Fibroblast of mammary gland (primary cell): ENCODE data around the gene CNDP1.

Experiments
- DNase-seq: peaks from one replicate; pipeline ENCODE4 v3.0.0-alpha.2; 2010; ENCODE audit warnings: low read depth
- H3K4me3 ChIP-seq: 2 replicates; pipeline ENCODE4 v1.5.1; 2011; ENCODE audit warnings: low read depth, mild to moderate bottlenecking, low read length, moderate library complexity; ENCODE audit not compliant: control insufficient read depth
- TF ChIP-seq, protein P1 (sequence below): conservative IDR thresholded peaks from 2 replicates; pipeline ENCODE4 v1.5.1; 2011; ENCODE audit warnings: low read depth, low read length, inconsistent platforms; ENCODE audit not compliant: control insufficient read depth, insufficient read depth

CNDP1 gene

DNA sequence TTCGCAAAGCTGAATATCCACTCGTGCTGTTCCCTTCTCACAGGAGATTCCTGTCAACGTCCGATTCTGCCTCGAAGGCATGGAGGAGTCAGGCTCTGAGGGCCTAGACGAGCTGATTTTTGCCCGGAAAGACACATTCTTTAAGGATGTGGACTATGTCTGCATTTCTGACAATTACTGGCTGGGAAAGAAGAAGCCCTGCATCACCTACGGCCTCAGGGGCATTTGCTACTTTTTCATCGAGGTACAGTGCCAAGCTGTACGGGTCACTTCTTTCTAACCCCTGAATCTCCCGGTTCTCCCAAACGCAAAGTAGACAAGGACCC, 23.6 kb upstream of the CNDP1 start:
- TF ChIP-seq, protein P1, sequence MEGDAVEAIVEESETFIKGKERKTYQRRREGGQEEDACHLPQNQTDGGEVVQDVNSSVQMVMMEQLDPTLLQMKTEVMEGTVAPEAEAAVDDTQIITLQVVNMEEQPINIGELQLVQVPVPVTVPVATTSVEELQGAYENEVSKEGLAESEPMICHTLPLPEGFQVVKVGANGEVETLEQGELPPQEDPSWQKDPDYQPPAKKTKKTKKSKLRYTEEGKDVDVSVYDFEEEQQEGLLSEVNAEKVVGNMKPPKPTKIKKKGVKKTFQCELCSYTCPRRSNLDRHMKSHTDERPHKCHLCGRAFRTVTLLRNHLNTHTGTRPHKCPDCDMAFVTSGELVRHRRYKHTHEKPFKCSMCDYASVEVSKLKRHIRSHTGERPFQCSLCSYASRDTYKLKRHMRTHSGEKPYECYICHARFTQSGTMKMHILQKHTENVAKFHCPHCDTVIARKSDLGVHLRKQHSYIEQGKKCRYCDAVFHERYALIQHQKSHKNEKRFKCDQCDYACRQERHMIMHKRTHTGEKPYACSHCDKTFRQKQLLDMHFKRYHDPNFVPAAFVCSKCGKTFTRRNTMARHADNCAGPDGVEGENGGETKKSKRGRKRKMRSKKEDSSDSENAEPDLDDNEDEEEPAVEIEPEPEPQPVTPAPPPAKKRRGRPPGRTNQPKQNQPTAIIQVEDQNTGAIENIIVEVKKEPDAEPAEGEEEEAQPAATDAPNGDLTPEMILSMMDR: no peak
- no peak overlapping the region for H3K4me3 ChIP-seq
- DNase-seq: no peak

DNA sequence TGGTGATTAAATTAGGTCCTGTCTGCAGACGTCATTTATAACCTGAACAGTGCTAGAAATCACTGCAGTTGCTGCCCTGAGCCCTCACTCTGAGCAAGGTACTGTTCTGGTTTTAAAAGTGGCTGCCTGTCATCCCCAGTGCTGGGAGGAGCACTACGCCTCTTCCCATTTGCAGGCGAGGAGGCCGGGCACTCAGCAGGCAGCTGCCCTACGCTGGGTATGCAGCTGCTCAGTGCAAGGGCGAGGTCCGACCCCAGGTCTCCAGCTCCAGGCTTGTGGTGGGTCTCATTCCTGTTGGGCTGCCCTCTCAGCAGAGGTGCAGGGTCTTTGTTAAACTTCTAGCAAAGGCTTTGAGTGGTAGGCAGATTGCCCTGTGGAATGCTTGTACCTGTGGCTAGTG, 22.5 kb upstream of the CNDP1 start:
- DNase-seq: no peak
- no peak overlapping the region for H3K4me3 ChIP-seq

DNA sequence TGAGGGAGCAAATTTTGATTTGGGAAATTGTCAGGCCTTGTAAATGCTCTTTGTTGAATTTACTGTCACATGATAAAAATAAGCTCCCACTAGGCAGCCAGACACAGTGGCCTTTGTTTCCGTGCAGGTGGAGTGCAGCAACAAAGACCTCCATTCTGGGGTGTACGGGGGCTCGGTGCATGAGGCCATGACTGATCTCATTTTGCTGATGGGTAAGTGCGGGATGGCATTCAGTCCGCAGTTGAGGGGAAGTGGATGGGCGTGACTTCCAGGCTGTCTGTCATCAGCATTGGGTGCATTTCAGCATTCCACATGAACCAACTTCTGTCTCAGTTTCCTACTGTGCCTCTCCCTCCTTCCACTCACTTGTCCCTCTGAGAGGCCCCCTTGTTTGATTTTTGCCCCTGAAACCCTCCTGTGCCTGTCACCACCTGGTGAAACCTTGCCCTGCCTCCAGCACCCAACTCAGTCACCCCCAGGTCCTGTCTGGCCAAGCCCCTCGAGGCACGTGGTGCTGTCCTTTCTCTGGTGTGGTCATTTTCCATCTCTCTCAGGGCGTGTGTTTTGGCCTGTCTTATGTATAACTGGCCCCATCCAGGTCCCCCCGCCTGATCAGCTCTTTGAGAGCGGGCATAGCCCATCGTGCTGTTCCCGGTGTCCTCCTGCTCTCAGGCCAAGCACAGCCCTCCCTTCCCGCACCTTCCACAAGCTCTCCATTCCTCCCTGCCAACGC, 21.8 kb upstream of the CNDP1 start:
- TF ChIP-seq, protein P1: no peak
- no peak overlapping the region for H3K4me3 ChIP-seq
- DNase-seq: no peak

More for the DNA sequence above, 22.5 kb upstream of the CNDP1 start:
- TF ChIP-seq, protein P1: no peak

DNA sequence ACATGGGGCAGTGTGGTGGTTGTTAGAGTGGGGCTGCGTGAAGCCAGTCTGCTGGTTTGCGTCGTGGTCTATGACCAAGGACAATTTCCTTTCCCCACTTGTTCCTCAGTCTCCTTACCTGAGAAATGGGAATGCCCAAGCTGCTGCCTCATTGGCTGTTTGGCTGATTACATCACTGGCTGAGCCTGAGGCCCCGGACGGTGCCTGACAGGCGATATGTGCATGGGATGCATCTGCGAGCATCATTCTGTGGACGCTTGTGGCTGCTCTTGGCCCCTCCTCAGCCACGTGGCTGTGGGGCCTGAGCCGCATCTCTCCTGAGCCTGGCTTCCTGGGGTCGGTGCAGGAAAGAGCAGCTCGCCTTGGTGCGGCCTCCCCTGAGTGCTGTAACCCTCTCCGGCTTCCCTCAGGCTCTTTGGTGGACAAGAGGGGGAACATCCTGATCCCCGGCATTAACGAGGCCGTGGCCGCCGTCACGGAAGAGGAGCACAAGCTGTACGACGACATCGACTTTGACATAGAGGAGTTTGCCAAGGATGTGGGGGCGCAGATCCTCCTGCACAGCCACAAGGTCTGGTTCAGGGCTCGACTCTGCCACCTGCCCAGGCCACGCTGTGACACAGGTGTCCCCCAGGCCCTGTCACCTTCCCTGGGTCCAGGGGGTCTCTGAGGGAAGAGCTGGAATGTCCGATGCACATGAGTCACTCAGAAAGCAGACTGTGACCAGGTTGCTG, 21.0 kb upstream of the CNDP1 start:
- H3K4me3 ChIP-seq: no peak overlapping the region
- no peak for DNase-seq
- TF ChIP-seq, protein P1: no peak

DNA sequence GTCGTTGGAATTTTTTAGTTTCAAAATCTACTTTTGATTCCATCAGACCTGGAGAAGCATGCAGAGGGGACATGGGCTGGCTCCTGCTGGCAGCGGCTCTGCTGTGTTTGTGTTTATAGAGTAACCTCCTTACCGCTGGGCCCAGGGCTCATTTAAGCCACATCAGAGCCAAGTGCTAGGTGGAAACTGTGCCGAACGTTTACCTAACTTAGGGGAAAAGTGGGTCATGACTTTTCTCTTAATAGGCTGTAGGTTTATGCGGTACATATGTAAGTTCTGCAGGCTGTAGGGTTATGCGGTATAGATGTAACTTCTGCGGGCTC, 20.5 kb upstream of the CNDP1 start:
- DNase-seq: no peak

DNA sequence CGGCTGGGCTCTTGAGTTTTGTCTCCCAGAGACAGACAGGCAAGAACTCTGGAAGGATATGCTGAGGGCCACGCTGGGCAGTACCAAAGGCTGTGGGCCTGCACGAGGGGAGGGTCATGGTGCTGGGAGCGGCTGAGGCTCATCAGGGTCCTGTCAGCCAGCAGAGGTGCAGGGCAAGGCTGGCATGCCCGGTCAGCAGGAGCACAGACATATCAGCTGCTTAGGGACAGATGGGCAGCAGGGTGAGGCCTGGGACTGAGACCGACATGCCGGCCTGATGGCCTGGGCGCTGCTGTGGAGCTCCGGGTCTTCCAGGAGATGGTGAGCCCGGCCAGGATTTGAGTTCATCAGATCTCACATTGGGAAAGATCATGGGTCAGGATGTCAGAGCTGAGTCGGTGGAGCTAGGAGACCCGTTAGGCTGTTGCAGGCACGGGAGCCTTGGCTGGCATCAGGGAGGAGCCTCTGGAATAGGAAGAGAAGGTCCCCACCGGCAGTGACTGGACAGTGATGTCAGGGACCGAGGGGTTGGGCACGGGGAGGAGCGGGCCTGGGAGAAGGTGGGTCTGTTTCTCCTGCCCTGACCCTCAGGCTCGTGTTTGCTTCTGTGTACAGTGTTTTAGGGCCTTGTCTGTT, 19.3 kb upstream of the CNDP1 start:
- no peak for DNase-seq
- TF ChIP-seq, protein P1: no peak
- H3K4me3 ChIP-seq: no peak overlapping the region

More for the DNA sequence above, 20.5 kb upstream of the CNDP1 start:
- no peak overlapping the region for H3K4me3 ChIP-seq
- TF ChIP-seq, protein P1: no peak
